Liver (tissue), 9 donors: ENCODE data around the gene LAMC3. TPM values are rescaled to one million over a fixed set of nuclear protein-coding genes. Genes with fewer than 3 reads are reported as not detected.

Source experiments
- DNase-seq: peaks from one replicate; pipeline ENCODE4 v3.0.0-alpha.2; 2017; ENCODE audit warnings: low spot score
- H3K27ac ChIP-seq, 2 donors: one replicate each; pipeline ENCODE4 v1.7.0; 2013; ENCODE audit warnings: inconsistent platforms in 2 of 2, low read length in 2 of 2, control low read depth in 1 of 2, low read depth in 1 of 2, mild to moderate bottlenecking in 1 of 2
- H3K27me3 ChIP-seq, 4 donors: one replicate each; pipeline versions ENCODE4 v1.6.1 to v1.7.0; 2013; ENCODE audit warnings: low read length in 3 of 4, inconsistent platforms in 1 of 4, mild to moderate bottlenecking in 1 of 4, moderate library complexity in 1 of 4; ENCODE audit not compliant: control insufficient read depth in 4 of 4, insufficient read depth in 4 of 4
- H3K36me3 ChIP-seq, 4 donors: one replicate each; pipeline versions ENCODE4 v1.6.1 to v1.7.0; 2013; ENCODE audit warnings: low read length in 3 of 4, mild to moderate bottlenecking in 3 of 4, low read depth in 1 of 4, moderate library complexity in 1 of 4; ENCODE audit not compliant: control insufficient read depth in 4 of 4, insufficient read depth in 3 of 4
- H3K4me1 ChIP-seq, 4 donors: one replicate each; pipeline versions ENCODE4 v1.6.1 to v1.7.0; 2013; ENCODE audit warnings: low read length in 3 of 4, mild to moderate bottlenecking in 3 of 4, moderate library complexity in 1 of 4; ENCODE audit not compliant: control insufficient read depth in 4 of 4, insufficient read depth in 4 of 4
- H3K4me3 ChIP-seq, 3 donors: one replicate each; pipeline versions ENCODE4 v1.6.1 to v1.7.0; 2013; ENCODE audit warnings: low read length in 3 of 3, control low read depth in 1 of 3, low read depth in 1 of 3, mild to moderate bottlenecking in 1 of 3
- H3K9ac ChIP-seq, 2 donors: one replicate each; pipeline ENCODE4 v1.7.0; 2013; ENCODE audit warnings: low read length in 2 of 2, mild to moderate bottlenecking in 2 of 2, moderate library complexity in 2 of 2, control low read depth in 1 of 2, low read depth in 1 of 2
- H3K9me3 ChIP-seq, 4 donors: one replicate each; pipeline versions ENCODE4 v1.6.1 to v1.7.0; 2013; ENCODE audit warnings: low read length in 3 of 4; ENCODE audit not compliant: control insufficient read depth in 4 of 4
- EGR1 ChIP-seq, 2 donors: IDR thresholded peaks; 2 replicates each; pipeline ENCODE4 v1.6.1; 2016 to 2018; ENCODE audit warnings: antibody characterized with exemption in 2 of 2, low read depth in 2 of 2
- FOXA1 ChIP-seq: IDR thresholded peaks from 2 replicates; pipeline ENCODE4 v1.6.1; 2016; ENCODE audit warnings: antibody characterized with exemption
- FOXA2 ChIP-seq: IDR thresholded peaks from 2 replicates; pipeline ENCODE4 v1.6.1; 2016; ENCODE audit warnings: antibody characterized with exemption
- GABPA ChIP-seq, 2 donors: IDR thresholded peaks in 1 of 2; conservative IDR thresholded peaks in 1 of 2; 2 replicates each; pipeline ENCODE4 v1.6.1; 2016; ENCODE audit warnings: antibody characterized with exemption in 2 of 2, mild to moderate bottlenecking in 1 of 2, moderate library complexity in 1 of 2
- HNF4A ChIP-seq, 2 donors: conservative IDR thresholded peaks; 2 replicates each; pipeline ENCODE4 v1.6.1; 2016; ENCODE audit warnings: antibody characterized with exemption in 2 of 2, mild to moderate bottlenecking in 2 of 2
- HNF4G ChIP-seq: IDR thresholded peaks from 2 replicates; pipeline ENCODE4 v1.6.1; 2016; ENCODE audit warnings: antibody characterized with exemption
- JUND ChIP-seq, 2 donors: IDR thresholded peaks; 2 replicates each; pipeline ENCODE4 v1.6.1; 2016; ENCODE audit warnings: antibody characterized with exemption in 2 of 2
- NR2F2 ChIP-seq: IDR thresholded peaks from 2 replicates; pipeline ENCODE4 v1.6.1; 2016; ENCODE audit warnings: antibody characterized with exemption
- RAD21 ChIP-seq, 2 donors: IDR thresholded peaks; 2 replicates each; pipeline ENCODE4 v1.6.1; 2016; ENCODE audit warnings: antibody characterized with exemption in 2 of 2, mild to moderate bottlenecking in 2 of 2
- REST ChIP-seq: IDR thresholded peaks from 2 replicates; pipeline ENCODE4 v1.6.1; 2016; ENCODE audit warnings: antibody characterized with exemption, mild to moderate bottlenecking
- RXRA ChIP-seq, 2 donors: IDR thresholded peaks; 2 replicates each; pipeline ENCODE4 v1.6.1; 2017 to 2018; ENCODE audit warnings: antibody characterized with exemption in 2 of 2, mild to moderate bottlenecking in 1 of 2
- SP1 ChIP-seq: IDR thresholded peaks from 2 replicates; pipeline ENCODE4 v1.6.1; 2018; ENCODE audit warnings: antibody characterized with exemption, mild to moderate bottlenecking
- TAF1 ChIP-seq: conservative IDR thresholded peaks from 2 replicates; pipeline ENCODE4 v1.6.1; 2016; ENCODE audit warnings: antibody characterized with exemption, mild to moderate bottlenecking
- YY1 ChIP-seq: IDR thresholded peaks from 2 replicates; pipeline ENCODE4 v1.6.1; 2016; ENCODE audit warnings: antibody characterized with exemption, mild to moderate bottlenecking
- WGBS: extraction: QIAGEN DNeasy Blood & Tissue Kit; methylation state at CpG from one replicate; pipeline ENCODE4 v1.1.7; 2013; 5-methylcytosine and 5-hydroxymethylcytosine counted together
- polyA plus RNA-seq, 2 donors: library from polyadenylated mRNA; stranded (reverse) in 1 of 2; unstranded in 1 of 2; fragments of 200-250 nt in 1 of 2; fragments of >200 nt in 1 of 2; fragmentation: Nextera tagmentation in 1 of 2; extraction: Ambion mirVana in 1 of 2; gene quantifications; one replicate each; pipeline versions ENCODE4 v1.2.1 to v1.2.3, GENCODE V29; 2013 to 2015
- total RNA-seq, 2 donors: library from RNA; depleted of rRNA; stranded (reverse); fragments of >200 nt; gene quantifications; one replicate each; pipeline ENCODE4 v1.2.3, GENCODE V29; 2014
- TF ChIP-seq, protein P1 (sequence below): IDR thresholded peaks from 2 replicates; pipeline ENCODE4 v1.6.1; 2016; ENCODE audit warnings: antibody characterized with exemption
- TF ChIP-seq, protein P2 (sequence below): IDR thresholded peaks from 2 replicates; pipeline ENCODE4 v1.6.1; 2016; ENCODE audit warnings: antibody characterized with exemption
- TF ChIP-seq, protein P3 (sequence below): IDR thresholded peaks from 2 replicates; pipeline ENCODE4 v1.6.1; 2016; ENCODE audit warnings: antibody characterized with exemption
- TF ChIP-seq, protein P4 (sequence below): fragments of 150-350 bp; IDR thresholded peaks from 2 replicates; pipeline ENCODE4 v1.5.1; 2017; ENCODE audit warnings: improper control_type of control experiment, low read depth, low read length; ENCODE audit not compliant: missing input control
- donor health status: healthy.
- donor health status: healthy.
- donor health status: healthy.
- donor health status: healthy.
- donor health status: healthy.

LAMC3 gene
- total and polyA plus RNA-seq, 4 donors = 1.4 to 5.9 (median 2.9) TPM

GRCh38 chr9:130960522-130961378 lies 48.2 kb upstream of the LAMC3 start:
- Histone ChIP-seq H3K4me3 (no peak overlapping the region), H3K4me1 (no peaks in the 10 kb centered on the region), H3K27me3 (no peaks in the 10 kb centered on the region), H3K9ac (no peak overlapping the region), H3K27ac (no peak overlapping the region), H3K36me3 (no peaks in the 10 kb centered on the region), H3K9me3 (no peaks in the 10 kb centered on the region)
- no peak for TF ChIP-seq FOXA1
- no peak for TF ChIP-seq REST
- no peak for TF ChIP-seq RAD21 (IDR thresholded peaks at IDR 0.05)
- TF ChIP-seq, protein P1, sequence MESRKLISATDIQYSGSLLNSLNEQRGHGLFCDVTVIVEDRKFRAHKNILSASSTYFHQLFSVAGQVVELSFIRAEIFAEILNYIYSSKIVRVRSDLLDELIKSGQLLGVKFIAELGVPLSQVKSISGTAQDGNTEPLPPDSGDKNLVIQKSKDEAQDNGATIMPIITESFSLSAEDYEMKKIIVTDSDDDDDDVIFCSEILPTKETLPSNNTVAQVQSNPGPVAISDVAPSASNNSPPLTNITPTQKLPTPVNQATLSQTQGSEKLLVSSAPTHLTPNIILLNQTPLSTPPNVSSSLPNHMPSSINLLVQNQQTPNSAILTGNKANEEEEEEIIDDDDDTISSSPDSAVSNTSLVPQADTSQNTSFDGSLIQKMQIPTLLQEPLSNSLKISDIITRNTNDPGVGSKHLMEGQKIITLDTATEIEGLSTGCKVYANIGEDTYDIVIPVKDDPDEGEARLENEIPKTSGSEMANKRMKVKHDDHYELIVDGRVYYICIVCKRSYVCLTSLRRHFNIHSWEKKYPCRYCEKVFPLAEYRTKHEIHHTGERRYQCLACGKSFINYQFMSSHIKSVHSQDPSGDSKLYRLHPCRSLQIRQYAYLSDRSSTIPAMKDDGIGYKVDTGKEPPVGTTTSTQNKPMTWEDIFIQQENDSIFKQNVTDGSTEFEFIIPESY = no peak
- TF ChIP-seq, protein P2, sequence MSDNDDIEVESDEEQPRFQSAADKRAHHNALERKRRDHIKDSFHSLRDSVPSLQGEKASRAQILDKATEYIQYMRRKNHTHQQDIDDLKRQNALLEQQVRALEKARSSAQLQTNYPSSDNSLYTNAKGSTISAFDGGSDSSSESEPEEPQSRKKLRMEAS = no peak
- TF ChIP-seq RXRA (IDR thresholded peaks at IDR 0.05) = no peak
- TF ChIP-seq TAF1 = no peak
- no peak for TF ChIP-seq EGR1 (IDR thresholded peaks at IDR 0.05; ENCODE audit: low read depth in 2 of 2)
- TF ChIP-seq GABPA (IDR thresholded peaks at IDR 0.05 in 1 of 2, conservative IDR thresholded peaks at IDR 0.05 in 1 of 2) = no peak
- TF ChIP-seq NR2F2 = no peak
- TF ChIP-seq FOXA2 = no peak
- TF ChIP-seq JUND (IDR thresholded peaks at IDR 0.05) = no peak
- TF ChIP-seq YY1 = no peak
- TF ChIP-seq SP1 = no peak
- TF ChIP-seq, protein P3, sequence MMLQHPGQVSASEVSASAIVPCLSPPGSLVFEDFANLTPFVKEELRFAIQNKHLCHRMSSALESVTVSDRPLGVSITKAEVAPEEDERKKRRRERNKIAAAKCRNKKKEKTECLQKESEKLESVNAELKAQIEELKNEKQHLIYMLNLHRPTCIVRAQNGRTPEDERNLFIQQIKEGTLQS = no peak
- 86% methylated on average over 14 of the region's 14 CpGs for WGBS
- no peak for DNase-seq

GRCh38 chr9:130961511-130962300 lies 47.3 kb upstream of the LAMC3 start:
- TF ChIP-seq NR2F2 (no peak), EGR1 (IDR thresholded peaks at IDR 0.05; ENCODE audit: low read depth in 2 of 2) (no peak), GABPA (IDR thresholded peaks at IDR 0.05 in 1 of 2, conservative IDR thresholded peaks at IDR 0.05 in 1 of 2) (no peak), TAF1 (no peak), FOXA2 (no peak), HNF4G (no peak), HNF4A (conservative IDR thresholded peaks at IDR 0.05) (no peak), YY1 (no peak), FOXA1 (no peak), RXRA (IDR thresholded peaks at IDR 0.05) (no peak)
- TF ChIP-seq, protein P1 = no peak
- TF ChIP-seq, protein P3 = no peak
- TF ChIP-seq, protein P4, sequence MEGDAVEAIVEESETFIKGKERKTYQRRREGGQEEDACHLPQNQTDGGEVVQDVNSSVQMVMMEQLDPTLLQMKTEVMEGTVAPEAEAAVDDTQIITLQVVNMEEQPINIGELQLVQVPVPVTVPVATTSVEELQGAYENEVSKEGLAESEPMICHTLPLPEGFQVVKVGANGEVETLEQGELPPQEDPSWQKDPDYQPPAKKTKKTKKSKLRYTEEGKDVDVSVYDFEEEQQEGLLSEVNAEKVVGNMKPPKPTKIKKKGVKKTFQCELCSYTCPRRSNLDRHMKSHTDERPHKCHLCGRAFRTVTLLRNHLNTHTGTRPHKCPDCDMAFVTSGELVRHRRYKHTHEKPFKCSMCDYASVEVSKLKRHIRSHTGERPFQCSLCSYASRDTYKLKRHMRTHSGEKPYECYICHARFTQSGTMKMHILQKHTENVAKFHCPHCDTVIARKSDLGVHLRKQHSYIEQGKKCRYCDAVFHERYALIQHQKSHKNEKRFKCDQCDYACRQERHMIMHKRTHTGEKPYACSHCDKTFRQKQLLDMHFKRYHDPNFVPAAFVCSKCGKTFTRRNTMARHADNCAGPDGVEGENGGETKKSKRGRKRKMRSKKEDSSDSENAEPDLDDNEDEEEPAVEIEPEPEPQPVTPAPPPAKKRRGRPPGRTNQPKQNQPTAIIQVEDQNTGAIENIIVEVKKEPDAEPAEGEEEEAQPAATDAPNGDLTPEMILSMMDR = no peak
- TF ChIP-seq, protein P2 = no peak
- no peak overlapping the region for H3K27ac ChIP-seq

More at GRCh38 chr9:130961511-130962300, 47.3 kb upstream of the LAMC3 start:
- WGBS = 91% methylated on average over 8 of the region's 8 CpGs
- Histone ChIP-seq H3K9me3 (no peaks in the 10 kb centered on the region), H3K9ac (no peak overlapping the region), H3K4me1 (no peaks in the 10 kb centered on the region), H3K4me3 (no peak overlapping the region), H3K27me3 (no peaks in the 10 kb centered on the region), H3K36me3 (no peaks in the 10 kb centered on the region)
- DNase-seq = no peak
